Right atrium auricular region (tissue), 2 donors: ENCODE data around the gene BHLHA15. TPM values are rescaled to one million over a fixed set of nuclear protein-coding genes. Genes with fewer than 3 reads are reported as not detected.

Source experiments
- DNase-seq: peaks from one replicate; pipeline ENCODE4 v3.0.0-alpha.2; 2019; ENCODE audit warnings: low spot score
- H3K27ac ChIP-seq, 2 donors: fragments of 200-600 bp; sonication (generic); 1 replicate in 1 of 2; 2 replicates in 1 of 2; pipeline ENCODE4 v1.5.1; 2016 to 2019
- H3K27me3 ChIP-seq, 2 donors: fragments of 200-600 bp; sonication (generic); one replicate each; pipeline versions ENCODE4 v1.5.1 to v1.6.0; 2017 to 2019
- H3K36me3 ChIP-seq: fragments of 200-600 bp; sonication (generic); one replicate; pipeline ENCODE4 v1.5.1; 2016
- H3K4me1 ChIP-seq, 2 donors: fragments of 200-600 bp; sonication (generic); one replicate each; pipeline versions ENCODE4 v1.5.1 to v1.6.0; 2017 to 2019
- H3K4me3 ChIP-seq, 2 donors: fragments of 200-600 bp; sonication (generic); 1 replicate in 1 of 2; 2 replicates in 1 of 2; pipeline ENCODE4 v1.5.1; 2017 to 2019; ENCODE audit warnings: mild to moderate bottlenecking in 1 of 2, moderate library complexity in 1 of 2
- H3K9me3 ChIP-seq, 2 donors: fragments of 200-600 bp; sonication (generic); one replicate each; pipeline ENCODE4 v1.5.1; 2019
- CTCF ChIP-seq, 2 donors: fragments of 200-600 bp; sonication (generic); IDR thresholded peaks; one replicate each; pipeline ENCODE4 v1.5.1; 2019; ENCODE audit warnings: antibody characterized with exemption in 2 of 2
- total RNA-seq, 2 donors: library from RNA; depleted of rRNA; stranded (reverse); fragments of >200 nt; gene quantifications; one replicate each; pipeline ENCODE4 v1.1.0, GENCODE V29; 2016

The BHLHA15 gene
- total RNA-seq, 2 donors from 2014 or later = 0.83 TPM; not detected in 1

GRCh38 chr7:98178762-98179490 is 32.3 kb upstream of the BHLHA15 start:
- no peaks in the 10 kb centered on the region for H3K27me3 ChIP-seq
- peak overlapping the region; percentile 73 to 79 for H3K27ac ChIP-seq
- H3K9me3 ChIP-seq = no peaks in the 10 kb centered on the region
- no peak overlapping the region for H3K4me3 ChIP-seq
- TF ChIP-seq CTCF (IDR thresholded peaks at IDR 0.05) = no peak
- peaks cover 0 to 26% of the 10 kb centered on the region in 2 donors for H3K4me1 ChIP-seq
- peaks cover 6% of the 10 kb centered on the region for H3K36me3 ChIP-seq
- DNase-seq = no peak

- H3K4me1 ChIP-seq = peaks cover 0 to 19% of the 10 kb centered on the region in 2 donors
- no peak overlapping the region for H3K4me3 ChIP-seq
- no peaks in the 10 kb centered on the region for H3K27me3 ChIP-seq
- no peaks in the 10 kb centered on the region for H3K9me3 ChIP-seq
- DNase-seq = no peak
- TF ChIP-seq CTCF (IDR thresholded peaks at IDR 0.05) = no peak
- peaks cover 3% of the 10 kb centered on the region for H3K36me3 ChIP-seq
- no peak overlapping the region for H3K27ac ChIP-seq
These were observed 30.5 kb upstream of the BHLHA15 start for GRCh38 chr7:98180751-98181150.

GRCh38 chr7:98185101-98185500 is 26.1 kb upstream of the BHLHA15 start:
- no peak overlapping the region for H3K4me3 ChIP-seq
- DNase-seq = no peak
- no peaks in the 10 kb centered on the region for H3K4me1 ChIP-seq
- no peaks in the 10 kb centered on the region for H3K27me3 ChIP-seq
- H3K36me3 ChIP-seq = no peaks in the 10 kb centered on the region
- TF ChIP-seq CTCF (IDR thresholded peaks at IDR 0.05) = no peak
- H3K9me3 ChIP-seq = no peaks in the 10 kb centered on the region
- no peak overlapping the region for H3K27ac ChIP-seq

GRCh38 chr7:98186452-98187137 is 24.6 kb upstream of the BHLHA15 start:
- Histone ChIP-seq H3K4me1 (no peaks in the 10 kb centered on the region), H3K27ac (peak overlapping the region; percentile 29 to 65), H3K4me3 (no peak overlapping the region), H3K27me3 (no peaks in the 10 kb centered on the region), H3K36me3 (peaks cover 11% of the 10 kb centered on the region), H3K9me3 (no peaks in the 10 kb centered on the region)
- no peak for DNase-seq
- TF ChIP-seq CTCF (IDR thresholded peaks at IDR 0.05) = no peak

- no peak for TF ChIP-seq CTCF (IDR thresholded peaks at IDR 0.05)
- H3K4me3 ChIP-seq = no peak overlapping the region
- H3K36me3 ChIP-seq = peaks cover 16% of the 10 kb centered on the region
- no peaks in the 10 kb centered on the region for H3K4me1 ChIP-seq
- peak overlapping the region in 1 of 2 donors; percentile 65 for H3K27ac ChIP-seq
- no peaks in the 10 kb centered on the region for H3K27me3 ChIP-seq
- no peak for DNase-seq
- H3K9me3 ChIP-seq = no peaks in the 10 kb centered on the region
These were observed 24.1 kb upstream of the BHLHA15 start for GRCh38 chr7:98187138-98187502.
